Activated CD8-positive, alpha-beta memory T cell treated with anti-CD3 and anti-CD28 coated beads, Interleukin-2, amount 50 U/mL, for 24 hours (primary cell): ENCODE results near the gene AMZ2.
"Not testable (repeated sequence)": the region's sequence is repeated elsewhere in the genome, so short reads cannot be mapped to it uniquely, and the experiment has no call there.

Experiments
- DNase-seq: peaks from one replicate; pipeline ENCODE4 v3.0.0-alpha.2; 2020; ENCODE audit errors: extremely low read depth

AMZ2 gene

GRCh38 chr17:68247445-68248198 is at the start of gene AMZ2:
Gene AMZ2, plus strand, starts transcription at chr17:68248043. Its CDS starts 2,145 bp downstream, at chr17:68250188.
- peak; percentile 86 for DNase-seq

GRCh38 chr17:68198931-68199836 is 48.7 kb upstream of the AMZ2 start:
- no peak for DNase-seq

GRCh38 chr17:68199837-68200688 is 47.8 kb upstream of the AMZ2 start:
- no peak for DNase-seq

GRCh38 chr17:68200689-68201417 is 47.0 kb upstream of the AMZ2 start:
- DNase-seq: no peak

GRCh38 chr17:68201418-68201771 is 46.4 kb upstream of the AMZ2 start:
- not testable (repeated sequence) for DNase-seq

- DNase-seq: not testable (repeated sequence)
Observed at GRCh38 chr17:68202321-68202720, 45.5 kb upstream of the AMZ2 start.

DNA sequence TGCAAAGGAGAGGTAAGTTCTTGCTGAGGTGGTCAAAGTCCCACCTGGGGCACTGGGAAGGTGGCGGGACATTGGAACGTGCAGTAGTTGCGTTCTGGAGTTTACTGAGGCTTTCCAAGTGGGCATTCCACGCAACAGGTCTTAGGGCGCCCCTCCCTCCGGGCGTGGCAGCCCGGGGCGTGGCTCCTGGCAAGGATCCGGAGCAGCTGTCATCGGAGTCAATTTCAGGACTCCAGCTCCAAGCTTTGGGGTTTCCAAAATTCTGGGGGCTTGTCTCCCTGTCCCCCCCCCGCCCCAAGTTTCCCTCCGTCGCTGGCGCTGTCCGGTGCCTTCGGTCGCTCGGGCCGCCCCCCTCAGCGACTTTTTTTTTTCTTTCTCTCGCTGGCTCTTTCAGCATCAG is 43.1 kb upstream of the AMZ2 start:
- DNase-seq: no peak

- peak; percentile 76 for DNase-seq
Observed at GRCh38 chr17:68205251-68205807, 42.5 kb upstream of the AMZ2 start.

DNA sequence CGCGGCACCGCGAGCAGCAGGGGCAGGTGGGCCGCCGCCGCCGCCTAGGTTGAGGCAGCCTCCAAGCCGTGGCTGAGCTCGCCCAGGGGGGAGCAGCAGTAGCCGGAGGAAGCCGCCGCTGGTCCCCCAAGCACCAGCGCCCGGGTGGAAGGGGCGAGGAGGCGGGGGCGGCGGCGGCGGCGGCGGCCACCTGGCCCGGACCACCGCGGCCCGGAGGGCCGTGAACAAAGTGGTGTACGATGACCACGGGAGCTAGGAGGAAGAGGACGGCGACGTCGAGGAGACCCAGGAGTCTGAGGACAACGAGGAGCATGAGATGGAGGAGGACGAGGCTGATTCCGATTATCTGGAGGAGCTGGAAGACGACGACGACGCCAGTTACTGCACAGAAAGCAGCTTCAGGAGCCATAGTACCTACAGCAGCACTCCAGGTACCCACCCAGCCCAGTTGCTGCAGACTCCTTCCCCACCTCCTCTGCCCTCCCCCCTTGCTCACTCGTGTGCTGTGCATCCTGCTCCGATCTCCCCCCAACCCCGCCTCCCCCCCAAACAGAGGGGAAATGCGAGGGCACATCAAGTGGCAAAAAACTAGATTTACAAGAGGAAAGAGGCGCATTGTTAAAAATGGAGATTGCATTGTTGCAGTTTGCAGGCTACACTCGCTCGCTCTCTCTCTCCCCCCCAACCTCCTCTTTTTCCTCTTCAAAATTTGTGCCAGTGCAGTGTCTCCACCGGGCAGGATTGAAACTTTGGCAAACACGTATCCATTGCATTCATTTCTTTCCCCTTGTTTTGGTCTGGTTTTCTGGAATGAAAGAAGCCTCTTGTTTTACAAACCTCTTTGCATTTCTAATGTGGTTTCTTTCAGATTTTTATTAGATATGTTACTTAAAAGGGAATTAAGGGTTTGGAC is 41.8 kb upstream of the AMZ2 start:
- DNase-seq: no peak

- DNase-seq: no peak
Observed at GRCh38 chr17:68207651-68208253, 40.1 kb upstream of the AMZ2 start.

DNA sequence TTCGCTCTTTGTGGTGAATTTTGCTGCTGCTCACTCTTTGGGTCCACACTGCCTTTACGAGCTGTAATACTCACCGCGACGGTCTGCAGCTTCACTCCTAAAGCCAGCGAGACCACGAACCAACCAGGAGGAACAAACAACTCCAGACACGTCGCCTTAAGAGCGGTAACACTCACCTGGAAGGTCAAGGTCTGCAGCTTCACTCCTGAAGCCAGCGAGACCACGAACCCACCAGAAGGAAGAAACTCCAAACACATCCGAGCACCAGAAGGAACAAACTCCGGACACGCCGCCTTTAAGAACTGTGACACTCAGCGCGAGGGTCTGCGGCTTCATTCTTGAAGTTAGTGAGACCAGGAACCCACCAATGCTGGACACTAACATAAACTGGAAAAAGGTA is 39.2 kb upstream of the AMZ2 start:
- not testable (repeated sequence) for DNase-seq

- not testable (repeated sequence) for DNase-seq
Observed at GRCh38 chr17:68209191-68209900, 38.5 kb upstream of the AMZ2 start.

DNA sequence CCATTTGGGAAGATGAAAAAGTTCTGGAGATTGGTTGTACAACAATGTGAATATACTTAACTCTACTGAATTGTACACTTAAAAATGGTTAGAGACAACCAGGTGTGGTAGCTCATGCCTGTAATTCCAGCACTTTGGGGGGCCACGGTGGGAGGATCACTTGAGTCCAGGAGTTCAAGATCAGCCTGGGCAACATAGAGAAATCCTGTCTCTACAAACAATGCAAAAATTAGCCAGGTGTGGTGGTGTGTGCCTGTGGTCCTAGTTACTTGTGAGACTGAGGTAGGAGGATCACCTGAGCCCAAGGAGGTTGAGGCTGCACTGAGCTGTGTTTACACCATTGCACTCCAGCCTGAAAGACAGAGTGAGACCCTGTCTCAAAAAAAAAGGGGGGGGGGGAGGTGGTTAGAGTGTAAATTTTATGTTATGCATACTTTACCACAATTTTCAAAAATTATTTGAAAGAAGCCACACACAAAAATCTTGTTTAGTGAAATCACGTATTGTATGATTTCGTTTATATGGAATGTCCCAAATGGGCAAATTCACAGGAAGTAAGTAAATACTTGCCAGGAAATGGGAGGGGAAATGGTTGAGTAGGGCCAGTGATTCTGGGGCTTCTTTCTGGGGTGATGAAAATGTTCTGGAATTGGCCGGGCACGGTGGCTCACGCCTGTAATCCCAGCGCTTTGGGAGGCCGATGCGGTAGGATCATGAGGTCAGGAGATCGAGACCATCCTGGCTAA is 37.1 kb upstream of the AMZ2 start:
- no peak for DNase-seq

- DNase-seq: not testable (repeated sequence)
Observed at GRCh38 chr17:68213428-68214411, 34.1 kb upstream of the AMZ2 start.

- DNase-seq: not testable (repeated sequence)
Observed at GRCh38 chr17:68215453-68215852, 32.4 kb upstream of the AMZ2 start.

DNA sequence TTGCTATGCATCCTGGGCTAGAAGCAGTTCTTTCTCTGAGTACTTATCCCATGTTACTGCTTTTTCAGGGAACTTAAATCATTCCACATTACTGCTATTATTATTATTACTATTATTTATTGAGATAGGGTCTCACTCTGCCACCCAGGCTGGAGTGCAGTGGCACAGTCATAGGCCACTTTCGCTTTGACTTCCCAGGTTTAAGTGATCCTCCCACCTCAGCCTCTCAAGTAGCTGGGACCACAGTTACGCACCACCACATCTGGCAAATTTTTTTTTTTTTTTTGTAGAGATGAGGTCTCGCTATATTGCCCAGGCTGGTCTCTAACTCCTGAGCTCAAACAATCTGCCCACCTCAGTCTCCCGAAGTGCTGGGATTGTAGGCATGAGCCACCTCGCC is 28.4 kb upstream of the AMZ2 start:
- not testable (repeated sequence) for DNase-seq

DNA sequence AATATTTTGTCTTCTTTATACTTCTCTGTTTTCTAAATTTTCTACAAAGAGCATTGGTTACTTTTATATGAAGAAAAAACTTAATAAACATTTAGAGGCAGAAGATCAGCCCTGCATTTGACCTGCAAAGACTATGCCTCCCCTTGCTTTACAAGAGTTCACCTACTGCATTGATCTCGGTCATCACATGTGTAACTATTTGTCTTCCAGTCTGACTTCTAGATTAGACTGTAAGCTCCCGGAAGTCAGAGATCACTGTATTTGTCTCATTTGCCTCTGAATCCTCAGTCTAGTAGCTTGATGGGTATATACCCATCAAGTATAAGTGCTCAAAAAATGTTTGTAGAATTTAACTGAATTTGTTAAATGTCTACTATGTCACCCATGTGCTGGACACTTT is 27.7 kb upstream of the AMZ2 start:
- not testable (repeated sequence) for DNase-seq
